Tibial nerve (tissue), 4 donors: Measurements from ENCODE around the gene CCDC14. TPM values are rescaled to one million over a fixed set of nuclear protein-coding genes. Genes with fewer than 3 reads are reported as not detected.
"Not testable (repeated sequence)": the region's sequence is repeated elsewhere in the genome, so short reads cannot be mapped to it uniquely, and the experiment has no call there.

Experiments used
- DNase-seq, 2 donors: peaks; one replicate each; pipeline ENCODE4 v3.0.0-alpha.2; 2019; ENCODE audit warnings: low spot score in 2 of 2
- H3K27ac ChIP-seq, 4 donors: fragments of 200-600 bp; sonication (generic) in 3 of 4; one replicate each; pipeline ENCODE4 v1.5.1; 2017 to 2019; ENCODE audit warnings: mild to moderate bottlenecking in 1 of 4
- H3K27me3 ChIP-seq, 2 donors: fragments of 200-600 bp; sonication (generic) in 1 of 2; one replicate each; pipeline versions ENCODE4 v1.5.1 to v1.6.0; 2017 to 2019
- H3K36me3 ChIP-seq, 3 donors: fragments of 200-600 bp; sonication (generic); one replicate each; pipeline ENCODE4 v1.5.1; 2018 to 2019
- H3K4me1 ChIP-seq, 4 donors: fragments of 200-600 bp; sonication (generic) in 3 of 4; one replicate each; pipeline ENCODE4 v1.5.1; 2017 to 2019
- H3K4me3 ChIP-seq, 4 donors: fragments of 200-600 bp; sonication (generic) in 3 of 4; one replicate each; pipeline ENCODE4 v1.5.1; 2017 to 2019; ENCODE audit warnings: mild to moderate bottlenecking in 1 of 4, moderate library complexity in 1 of 4
- H3K9me3 ChIP-seq, 4 donors: fragments of 200-600 bp; sonication (generic) in 3 of 4; one replicate each; pipeline ENCODE4 v1.5.1; 2017 to 2019
- EP300 ChIP-seq, 2 donors: sonication (generic); formaldehyde crosslinking; IDR thresholded peaks; one replicate each; pipeline ENCODE4 v1.6.1; 2017; ENCODE audit warnings: antibody characterized with exemption in 2 of 2, mild to moderate bottlenecking in 1 of 2
- POLR2A ChIP-seq, 2 donors: fragments of 450-650 bp; IDR thresholded peaks; one replicate each; pipeline ENCODE4 v1.6.1; 2017; ENCODE audit warnings: antibody characterized with exemption in 2 of 2, mild to moderate bottlenecking in 2 of 2, moderate library complexity in 2 of 2
- WGBS, 2 donors: methylation state at CpG; one replicate each; pipeline ENCODE4 v1.1.5; 2018; 5-methylcytosine and 5-hydroxymethylcytosine counted together
- total RNA-seq, 4 donors: library from RNA; depleted of rRNA; stranded (reverse); fragments of >200 nt; gene quantifications; one replicate each; pipeline ENCODE4 v1.1.0, GENCODE V29; 2016
- TF ChIP-seq, protein P1 (sequence below), 5 experiments: fragments of 200-600 bp in 3 of 5; fragments of 450-650 bp in 2 of 5; sonication (generic) in 3 of 5; IDR thresholded peaks; one replicate each; pipeline ENCODE4 v1.5.1; 2016 to 2019; ENCODE audit warnings: antibody characterized with exemption in 5 of 5, mild to moderate bottlenecking in 3 of 5, moderate library complexity in 2 of 5

CCDC14 gene, protein sequence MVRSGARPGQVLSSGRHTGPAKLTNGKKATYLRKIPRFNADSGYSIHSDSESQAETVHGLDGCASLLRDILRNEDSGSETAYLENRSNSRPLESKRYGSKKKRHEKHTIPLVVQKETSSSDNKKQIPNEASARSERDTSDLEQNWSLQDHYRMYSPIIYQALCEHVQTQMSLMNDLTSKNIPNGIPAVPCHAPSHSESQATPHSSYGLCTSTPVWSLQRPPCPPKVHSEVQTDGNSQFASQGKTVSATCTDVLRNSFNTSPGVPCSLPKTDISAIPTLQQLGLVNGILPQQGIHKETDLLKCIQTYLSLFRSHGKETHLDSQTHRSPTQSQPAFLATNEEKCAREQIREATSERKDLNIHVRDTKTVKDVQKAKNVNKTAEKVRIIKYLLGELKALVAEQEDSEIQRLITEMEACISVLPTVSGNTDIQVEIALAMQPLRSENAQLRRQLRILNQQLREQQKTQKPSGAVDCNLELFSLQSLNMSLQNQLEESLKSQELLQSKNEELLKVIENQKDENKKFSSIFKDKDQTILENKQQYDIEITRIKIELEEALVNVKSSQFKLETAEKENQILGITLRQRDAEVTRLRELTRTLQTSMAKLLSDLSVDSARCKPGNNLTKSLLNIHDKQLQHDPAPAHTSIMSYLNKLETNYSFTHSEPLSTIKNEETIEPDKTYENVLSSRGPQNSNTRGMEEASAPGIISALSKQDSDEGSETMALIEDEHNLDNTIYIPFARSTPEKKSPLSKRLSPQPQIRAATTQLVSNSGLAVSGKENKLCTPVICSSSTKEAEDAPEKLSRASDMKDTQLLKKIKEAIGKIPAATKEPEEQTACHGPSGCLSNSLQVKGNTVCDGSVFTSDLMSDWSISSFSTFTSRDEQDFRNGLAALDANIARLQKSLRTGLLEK
- total RNA-seq = 10 to 100 TPM; 31.5 to 41.8 (median 39.9) TPM

DNA sequence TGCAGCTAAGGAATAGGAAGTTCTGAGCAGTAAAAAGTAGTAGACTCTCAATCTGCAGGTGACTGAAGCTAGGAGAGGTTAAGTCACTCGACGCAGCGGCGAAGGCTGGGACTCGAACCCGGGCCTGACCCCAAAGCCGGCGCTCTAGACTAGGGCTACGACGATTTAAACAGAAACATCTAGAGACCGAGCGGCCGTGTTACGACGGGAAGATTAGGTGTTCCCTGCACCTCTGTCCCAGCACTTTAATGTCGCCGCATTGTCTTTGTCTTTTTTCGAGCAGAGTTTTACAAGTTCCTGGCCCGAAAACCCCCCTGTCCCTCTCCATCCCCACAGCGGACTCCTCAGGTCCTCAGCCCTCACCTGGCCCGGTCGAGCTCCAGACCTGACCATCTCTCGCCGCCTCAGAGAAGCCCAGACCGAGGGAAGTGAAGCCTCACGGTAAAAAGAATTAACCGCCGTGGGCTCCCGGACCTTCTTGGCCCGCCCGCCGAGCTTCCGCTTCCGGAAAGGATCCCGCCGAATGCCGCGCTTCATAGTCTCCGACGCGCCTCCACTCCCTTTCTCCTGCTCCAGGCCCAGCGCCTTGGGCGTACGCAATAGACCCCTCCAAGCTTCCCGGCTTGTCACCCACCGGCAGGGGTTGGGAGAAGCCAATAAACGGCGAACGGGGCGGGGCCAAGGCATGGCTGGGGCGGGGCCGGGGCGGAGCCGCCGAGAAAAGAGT is at the start of gene CCDC14:
TSS of gene CCDC14 (minus strand) at position 449 of the 727 bp plus-strand sequence. CDS start at position 393, 56 bp downstream.
- H3K9me3 ChIP-seq = no peaks in the 10 kb centered on the region
- H3K36me3 ChIP-seq = peaks cover 0 to 3% (median 0%) of the 10 kb centered on the region in 3 donors
- 1% methylated on average over 41 to 44 of the region's 55 CpGs for WGBS, 2 donors
- H3K27ac ChIP-seq = peak within 1 kb of the TSS; percentile 58 to 86 (median 69)
- H3K4me3 ChIP-seq = peak within 1 kb of the TSS; percentile 54 to 71 (median 67)
- no peaks in the 10 kb centered on the region for H3K27me3 ChIP-seq
- DNase-seq = peak; percentile 75 to 86
- peaks cover 0 to 22% (median 0%) of the 10 kb centered on the region in 4 donors for H3K4me1 ChIP-seq
- TF ChIP-seq POLR2A (IDR thresholded peaks at IDR 0.05) (peak; percentile 20 to 65), EP300 (IDR thresholded peaks at IDR 0.05) (peak in 1 of 2 donors; percentile 89)
- TF ChIP-seq, protein P1, sequence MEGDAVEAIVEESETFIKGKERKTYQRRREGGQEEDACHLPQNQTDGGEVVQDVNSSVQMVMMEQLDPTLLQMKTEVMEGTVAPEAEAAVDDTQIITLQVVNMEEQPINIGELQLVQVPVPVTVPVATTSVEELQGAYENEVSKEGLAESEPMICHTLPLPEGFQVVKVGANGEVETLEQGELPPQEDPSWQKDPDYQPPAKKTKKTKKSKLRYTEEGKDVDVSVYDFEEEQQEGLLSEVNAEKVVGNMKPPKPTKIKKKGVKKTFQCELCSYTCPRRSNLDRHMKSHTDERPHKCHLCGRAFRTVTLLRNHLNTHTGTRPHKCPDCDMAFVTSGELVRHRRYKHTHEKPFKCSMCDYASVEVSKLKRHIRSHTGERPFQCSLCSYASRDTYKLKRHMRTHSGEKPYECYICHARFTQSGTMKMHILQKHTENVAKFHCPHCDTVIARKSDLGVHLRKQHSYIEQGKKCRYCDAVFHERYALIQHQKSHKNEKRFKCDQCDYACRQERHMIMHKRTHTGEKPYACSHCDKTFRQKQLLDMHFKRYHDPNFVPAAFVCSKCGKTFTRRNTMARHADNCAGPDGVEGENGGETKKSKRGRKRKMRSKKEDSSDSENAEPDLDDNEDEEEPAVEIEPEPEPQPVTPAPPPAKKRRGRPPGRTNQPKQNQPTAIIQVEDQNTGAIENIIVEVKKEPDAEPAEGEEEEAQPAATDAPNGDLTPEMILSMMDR (IDR thresholded peaks at IDR 0.05) = peak in 2 of 5 experiments; percentile 32 to 39

DNA sequence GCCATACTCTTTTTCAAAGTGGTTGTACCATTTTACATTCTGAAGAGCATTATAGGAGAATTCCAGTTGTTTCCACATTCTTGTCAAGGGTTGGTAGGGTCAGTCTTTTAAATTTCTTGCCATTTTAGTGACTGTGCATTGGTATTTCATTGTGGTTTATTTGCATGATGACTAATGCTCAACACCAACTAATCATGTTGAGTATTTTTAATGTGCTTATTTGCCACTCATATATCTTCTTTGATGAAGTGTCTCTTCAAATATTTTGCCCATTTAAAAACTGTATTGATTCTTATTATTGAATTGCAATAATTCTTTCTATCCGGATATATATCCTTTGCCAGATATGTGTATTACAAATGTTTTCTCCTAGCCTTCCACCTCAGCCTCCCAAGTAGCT is 47.3 kb upstream of the CCDC14 start:
- WGBS, 2 donors = 90 to 98% methylated on average over 1 of the region's 1 CpG
- DNase-seq, H3K27ac ChIP-seq, H3K9me3 ChIP-seq, H3K36me3 ChIP-seq, H3K4me1 ChIP-seq, H3K4me3 ChIP-seq, H3K27me3 ChIP-seq: not testable (repeated sequence)

DNA sequence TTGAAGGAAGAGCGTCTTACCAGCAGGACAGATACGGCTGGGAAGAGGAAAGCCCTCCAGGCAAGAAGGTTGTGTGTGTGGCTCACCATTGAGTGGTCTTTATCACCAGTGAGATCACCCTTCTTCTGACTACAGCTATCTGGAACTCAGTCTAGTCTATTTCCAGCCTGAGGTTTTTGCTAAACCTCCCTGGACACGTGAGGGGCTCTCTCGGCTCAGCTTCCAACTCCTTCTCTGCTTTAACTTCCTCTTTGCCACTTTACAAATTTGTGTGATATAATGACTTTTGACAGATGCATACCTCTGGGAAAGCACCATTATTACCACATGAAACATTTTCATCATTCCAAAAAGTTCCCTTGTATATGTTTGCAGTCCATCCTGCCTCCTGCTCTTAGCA is 46.2 kb upstream of the CCDC14 start:
- Histone ChIP-seq H3K9me3 (no peaks in the 10 kb centered on the region), H3K27me3 (no peaks in the 10 kb centered on the region), H3K36me3 (no peaks in the 10 kb centered on the region), H3K4me3 (no peak overlapping the region), H3K27ac (no peak overlapping the region), H3K4me1 (no peaks in the 10 kb centered on the region)
- 34 to 43% methylated on average over 4 of the region's 4 CpGs for WGBS, 2 donors
- no peak for DNase-seq
- TF ChIP-seq, protein P1 (IDR thresholded peaks at IDR 0.05) = no peak
- TF ChIP-seq EP300 (IDR thresholded peaks at IDR 0.05) = no peak
- TF ChIP-seq POLR2A (IDR thresholded peaks at IDR 0.05) = no peak

DNA sequence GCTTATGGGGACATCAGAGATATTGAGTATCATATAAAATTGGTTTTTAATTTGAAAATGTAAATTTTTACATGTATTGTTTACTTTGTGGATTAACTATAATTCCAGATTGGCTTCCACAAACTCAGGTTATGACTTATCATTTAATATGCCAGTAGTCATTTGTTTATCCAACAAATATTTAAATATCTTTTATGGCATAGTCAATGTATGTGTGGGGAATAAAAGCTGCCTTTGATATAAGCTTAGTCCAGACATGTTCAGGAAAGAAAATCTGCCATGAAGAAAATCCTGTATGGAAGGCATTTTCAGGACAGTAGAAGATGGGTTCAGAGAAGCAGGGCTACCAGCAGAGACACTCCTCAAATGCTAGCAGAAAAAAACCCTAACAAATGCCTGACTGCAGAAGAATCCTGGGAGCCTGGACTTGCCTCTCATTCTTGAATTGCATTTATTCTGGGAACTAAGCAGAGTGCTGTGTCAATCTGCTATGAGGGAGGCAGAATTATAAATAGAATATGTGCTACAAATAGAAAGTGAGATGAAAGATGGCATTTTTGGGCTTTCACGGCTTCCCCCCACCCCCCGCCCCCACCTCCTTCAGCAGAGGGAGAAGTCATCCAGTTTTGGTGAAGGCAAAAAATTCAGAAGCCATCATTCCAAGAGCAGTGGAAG is 41.5 kb upstream of the CCDC14 start:
- H3K27ac ChIP-seq, DNase-seq, H3K9me3 ChIP-seq, H3K36me3 ChIP-seq, H3K4me3 ChIP-seq, H3K4me1 ChIP-seq: not testable (repeated sequence)
- H3K27me3 ChIP-seq = peaks cover 0 to 15% of the 10 kb centered on the region in 2 donors
- 34 to 37% methylated on average over 2 of the region's 2 CpGs for WGBS, 2 donors

DNA sequence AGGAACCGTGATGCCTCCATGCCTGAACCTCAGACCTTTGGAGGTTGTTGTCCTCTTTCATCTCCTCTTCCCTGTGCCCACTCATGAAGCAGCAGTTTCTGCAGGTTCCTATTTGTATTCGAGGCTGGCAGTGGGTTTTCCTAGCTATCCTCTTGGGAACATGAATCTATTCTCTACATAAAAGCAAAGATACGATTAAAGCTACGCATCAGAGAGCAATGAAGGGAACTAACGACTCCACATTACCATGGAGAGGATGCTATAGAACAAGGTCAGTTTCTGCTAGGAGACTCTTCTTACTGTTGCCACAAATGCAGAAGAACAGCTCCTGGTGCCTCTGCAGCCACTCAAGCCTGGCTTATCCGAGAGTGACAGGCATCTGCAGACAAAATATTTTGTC is 40.3 kb upstream of the CCDC14 start:
- H3K9me3 ChIP-seq = peaks cover 0 to 12% (median 0%) of the 10 kb centered on the region in 4 donors
- H3K4me1 ChIP-seq, H3K4me3 ChIP-seq, H3K36me3 ChIP-seq, H3K27ac ChIP-seq, DNase-seq: not testable (repeated sequence)
- H3K27me3 ChIP-seq = peaks cover 0 to 15% of the 10 kb centered on the region in 2 donors
- 72% methylated on average over 6 of the region's 6 CpGs for WGBS, 2 donors

DNA sequence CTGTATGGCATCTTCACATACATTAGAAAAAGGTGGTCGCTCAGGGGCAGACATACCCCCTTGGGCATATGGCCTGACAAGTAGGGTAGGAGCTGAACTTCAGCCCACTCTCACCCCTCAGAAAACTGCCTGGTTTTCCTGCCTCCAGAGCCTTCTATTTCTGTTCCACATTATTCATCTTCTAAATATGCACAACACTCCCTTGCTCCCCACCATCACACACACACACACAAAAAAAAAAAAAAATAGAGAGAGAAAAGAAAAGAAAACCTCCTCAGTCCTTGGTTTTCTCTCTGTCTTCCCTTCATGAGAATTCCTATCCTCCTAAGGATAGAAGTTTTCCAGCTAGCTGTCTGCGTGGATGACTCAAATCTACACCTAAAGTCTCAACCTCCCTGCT is 36.5 kb upstream of the CCDC14 start:
- Histone ChIP-seq H3K4me3 (no peak overlapping the region), H3K36me3 (no peaks in the 10 kb centered on the region), H3K9me3 (peaks cover 0 to 12% (median 0%) of the 10 kb centered on the region in 4 donors), H3K27ac (no peak overlapping the region), H3K27me3 (peaks cover 0 to 15% of the 10 kb centered on the region in 2 donors), H3K4me1 (no peaks in the 10 kb centered on the region)
- 83 to 91% methylated on average over 2 of the region's 2 CpGs for WGBS, 2 donors
- DNase-seq = no peak
- TF ChIP-seq, protein P1 (IDR thresholded peaks at IDR 0.05) = no peak
- TF ChIP-seq EP300 (IDR thresholded peaks at IDR 0.05) (no peak), POLR2A (IDR thresholded peaks at IDR 0.05) (no peak)
